GM12865 (cell line): ENCODE measurements around the gene SLC19A1.

Experiments used
- DNase-seq: peaks from one replicate; pipeline ENCODE4 v3.0.0; 2010; ENCODE audit warnings: low read depth
- H3K4me3 ChIP-seq: 2 replicates; pipeline ENCODE4 v1.5.1; 2011; ENCODE audit warnings: mild to moderate bottlenecking, low read depth, low read length, control low read depth
- TF ChIP-seq, protein P1 (sequence below): IDR thresholded peaks from 2 replicates; pipeline ENCODE4 v1.5.1; 2011; ENCODE audit warnings: low read length, control low read depth, low read depth, inconsistent platforms; ENCODE audit not compliant: insufficient read depth; ENCODE audit errors: missing control alignments

SLC19A1 gene

DNA sequence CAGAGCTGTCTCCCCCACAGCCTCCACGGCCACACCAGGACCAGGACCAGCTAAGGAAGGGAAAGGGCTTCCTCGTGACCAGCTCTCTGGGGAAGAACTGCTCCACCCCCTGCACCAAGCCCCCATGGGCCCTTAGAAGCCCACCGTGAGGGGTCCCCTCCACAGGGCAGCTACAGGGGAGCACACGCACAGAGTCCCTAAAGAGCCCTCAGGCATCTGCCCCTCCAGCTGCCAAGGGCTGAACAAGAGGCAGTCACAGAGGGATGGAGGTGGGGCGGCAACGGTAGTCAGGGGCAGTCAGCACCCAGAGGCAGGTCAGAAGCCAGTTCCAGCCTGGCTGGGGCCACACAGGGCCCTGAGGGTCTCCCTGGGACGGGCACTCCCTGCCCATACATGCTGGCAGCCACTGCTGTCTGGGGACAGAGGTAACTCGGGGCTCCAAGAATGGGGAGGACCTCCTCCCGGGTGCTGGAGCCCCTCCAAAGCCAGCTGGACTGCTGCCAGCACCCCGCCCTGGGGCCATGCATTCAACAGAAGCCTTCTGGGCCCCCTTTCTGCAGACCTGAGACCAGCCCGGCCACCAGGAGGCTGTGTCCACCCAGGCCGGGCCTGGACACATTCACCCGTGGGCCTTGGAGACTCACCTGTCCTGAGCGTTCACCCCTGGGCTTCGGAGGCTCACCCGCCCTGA is 18.7 kb downstream of the SLC19A1 start:
- no peak for DNase-seq
- H3K4me3 ChIP-seq = no peak overlapping the region
- TF ChIP-seq, protein P1, sequence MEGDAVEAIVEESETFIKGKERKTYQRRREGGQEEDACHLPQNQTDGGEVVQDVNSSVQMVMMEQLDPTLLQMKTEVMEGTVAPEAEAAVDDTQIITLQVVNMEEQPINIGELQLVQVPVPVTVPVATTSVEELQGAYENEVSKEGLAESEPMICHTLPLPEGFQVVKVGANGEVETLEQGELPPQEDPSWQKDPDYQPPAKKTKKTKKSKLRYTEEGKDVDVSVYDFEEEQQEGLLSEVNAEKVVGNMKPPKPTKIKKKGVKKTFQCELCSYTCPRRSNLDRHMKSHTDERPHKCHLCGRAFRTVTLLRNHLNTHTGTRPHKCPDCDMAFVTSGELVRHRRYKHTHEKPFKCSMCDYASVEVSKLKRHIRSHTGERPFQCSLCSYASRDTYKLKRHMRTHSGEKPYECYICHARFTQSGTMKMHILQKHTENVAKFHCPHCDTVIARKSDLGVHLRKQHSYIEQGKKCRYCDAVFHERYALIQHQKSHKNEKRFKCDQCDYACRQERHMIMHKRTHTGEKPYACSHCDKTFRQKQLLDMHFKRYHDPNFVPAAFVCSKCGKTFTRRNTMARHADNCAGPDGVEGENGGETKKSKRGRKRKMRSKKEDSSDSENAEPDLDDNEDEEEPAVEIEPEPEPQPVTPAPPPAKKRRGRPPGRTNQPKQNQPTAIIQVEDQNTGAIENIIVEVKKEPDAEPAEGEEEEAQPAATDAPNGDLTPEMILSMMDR = no peak

DNA sequence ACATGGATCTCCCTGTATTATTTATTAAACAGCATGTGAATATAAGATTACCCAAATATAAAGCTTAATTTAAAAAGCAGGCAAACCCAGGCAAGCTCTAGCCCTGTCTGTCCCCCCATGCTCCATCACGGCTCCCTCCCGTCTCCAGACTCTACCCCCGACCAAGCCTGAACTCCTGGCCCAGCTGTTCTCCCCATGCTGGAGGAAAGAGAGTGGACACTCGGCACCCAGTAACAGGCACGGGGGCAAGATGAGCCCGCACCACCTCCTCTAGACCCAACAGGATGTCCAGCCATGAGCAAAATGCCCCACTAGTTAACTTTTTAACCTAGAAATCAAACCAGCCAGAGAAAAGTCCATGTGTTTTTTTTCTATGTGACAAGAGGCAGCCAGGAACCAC is 19.3 kb downstream of the SLC19A1 start:
- TF ChIP-seq, protein P1 = no peak
- H3K4me3 ChIP-seq = no peak overlapping the region
- DNase-seq = no peak

DNA sequence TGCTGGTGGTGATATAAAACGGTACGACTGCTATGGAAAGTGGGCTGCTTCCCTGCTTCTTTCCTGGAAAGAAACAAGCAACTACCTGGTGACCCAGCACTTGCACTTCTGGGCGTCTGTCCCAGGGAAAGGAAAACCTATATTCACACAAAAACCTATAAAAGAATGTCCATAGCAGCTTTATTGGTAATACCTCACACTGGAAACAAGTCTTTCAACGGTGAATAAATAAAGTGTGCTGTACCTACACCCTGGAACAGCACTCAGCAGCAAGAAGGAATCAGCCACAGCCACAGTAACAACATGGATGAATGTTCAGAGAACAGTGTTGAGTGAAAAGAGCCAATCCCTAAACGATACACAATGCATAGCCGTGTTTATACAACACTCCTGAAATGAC is 19.9 kb downstream of the SLC19A1 start:
- TF ChIP-seq, protein P1 = no peak
- H3K4me3 ChIP-seq = no peak overlapping the region
- no peak for DNase-seq

DNA sequence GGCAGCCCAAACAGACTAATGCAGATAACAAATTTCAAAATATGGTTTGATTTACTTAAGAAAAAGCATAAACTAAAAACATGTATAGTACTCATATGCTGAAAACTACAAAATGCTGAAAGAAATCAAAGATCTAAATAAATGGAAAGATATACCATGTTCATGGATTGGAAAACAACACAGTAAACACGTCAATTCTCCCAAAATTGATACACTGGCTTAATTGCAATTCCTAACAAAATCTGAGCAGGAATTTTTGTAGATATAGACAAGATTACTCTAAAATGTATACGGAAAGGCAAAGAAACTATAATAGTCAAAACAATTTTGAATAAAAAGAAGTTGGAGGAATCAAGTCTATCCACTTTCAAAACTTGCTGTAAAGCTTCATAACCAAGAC is 21.0 kb downstream of the SLC19A1 start:
- TF ChIP-seq, protein P1 = no peak
- no peak overlapping the region for H3K4me3 ChIP-seq
- DNase-seq = no peak

DNA sequence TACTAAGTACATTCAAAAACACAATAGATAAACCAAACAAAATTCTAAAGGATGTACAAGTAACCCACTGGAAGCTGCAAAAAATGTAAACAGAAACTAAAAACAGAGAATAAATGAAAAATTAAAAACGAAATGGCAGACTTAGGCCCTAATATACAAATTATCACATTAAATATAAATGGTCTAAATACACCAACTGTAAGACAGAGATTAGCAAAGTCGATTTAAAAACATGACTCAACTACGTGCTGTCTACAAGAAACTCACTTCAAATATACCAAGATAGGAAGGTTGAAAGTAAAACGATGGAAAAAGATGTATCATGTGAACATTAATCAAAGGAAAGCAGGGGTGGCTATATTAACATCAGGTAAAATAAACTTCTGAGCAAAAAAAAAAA is 23.1 kb downstream of the SLC19A1 start:
- no peak overlapping the region for H3K4me3 ChIP-seq
- TF ChIP-seq, protein P1 = no peak
- DNase-seq = no peak

DNA sequence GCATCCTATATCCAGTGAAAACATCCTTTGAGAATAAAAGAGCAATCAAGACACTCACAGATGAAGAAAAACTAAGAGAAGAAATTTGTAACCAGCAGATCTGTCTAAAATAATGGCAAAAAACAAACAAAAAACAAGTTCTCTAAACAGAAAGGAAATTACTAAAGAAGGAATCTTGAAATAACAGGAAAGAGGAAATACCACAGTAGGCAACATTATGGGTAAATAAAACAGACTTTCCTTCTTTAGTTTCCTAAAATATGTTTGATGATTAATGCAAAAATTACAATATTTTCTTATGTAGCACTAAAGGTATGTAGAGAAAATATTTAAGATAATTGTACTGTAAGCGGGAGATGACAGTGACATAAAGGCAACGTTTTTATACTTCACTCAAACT is 23.5 kb downstream of the SLC19A1 start:
- no peak for DNase-seq
- H3K4me3 ChIP-seq = no peak overlapping the region
- TF ChIP-seq, protein P1 = no peak
